SH-SY5Y (cell line): ENCODE data around the gene SERTAD3.

Experiments
- GATA2 ChIP-seq: IDR thresholded peaks from 2 replicates; pipeline ENCODE4 v1.6.1; 2011; ENCODE audit warnings: mild to moderate bottlenecking, low read depth, low read length
- GATA3 ChIP-seq: IDR thresholded peaks from 2 replicates; pipeline ENCODE4 v1.6.1; 2011; ENCODE audit warnings: low read depth, mild to moderate bottlenecking, low read length, moderate library complexity

The SERTAD3 gene, protein sequence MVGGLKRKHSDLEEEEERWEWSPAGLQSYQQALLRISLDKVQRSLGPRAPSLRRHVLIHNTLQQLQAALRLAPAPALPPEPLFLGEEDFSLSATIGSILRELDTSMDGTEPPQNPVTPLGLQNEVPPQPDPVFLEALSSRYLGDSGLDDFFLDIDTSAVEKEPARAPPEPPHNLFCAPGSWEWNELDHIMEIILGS

GRCh38 chr19:40444000-40444824 lies at the start of gene SERTAD3:
Gene SERTAD3 (minus strand): TSS chr19:40444335. CDS start chr19:40442080, 2,255 bp downstream.
- TF ChIP-seq GATA2: peak; percentile 71
- no peak for TF ChIP-seq GATA3

GRCh38 chr19:40493778-40494177 lies 49.6 kb upstream of the SERTAD3 start:
- TF ChIP-seq GATA2 (no peak), GATA3 (no peak)

GRCh38 chr19:40492274-40492673 lies 48.1 kb upstream of the SERTAD3 start:
- TF ChIP-seq GATA2 (no peak), GATA3 (no peak)

DNA sequence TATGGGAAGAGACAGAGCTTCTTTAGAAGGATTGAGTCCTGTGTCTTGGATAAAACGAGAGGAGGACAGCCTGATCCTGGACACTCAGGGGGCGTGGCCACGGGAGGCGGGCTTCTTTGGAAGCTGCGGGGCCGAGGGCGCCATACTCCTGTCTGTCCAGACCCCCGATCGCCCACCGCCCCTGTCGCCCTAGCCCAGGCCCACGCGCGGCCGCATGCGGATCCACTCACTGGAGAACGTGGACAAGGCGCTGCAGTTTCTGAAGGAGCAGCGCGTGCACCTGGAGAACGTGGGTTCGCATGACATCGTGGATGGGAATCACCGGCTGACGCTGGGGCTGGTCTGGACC lies 45.7 kb upstream of the SERTAD3 start:
- no peak for TF ChIP-seq GATA2
- TF ChIP-seq GATA3: no peak

DNA sequence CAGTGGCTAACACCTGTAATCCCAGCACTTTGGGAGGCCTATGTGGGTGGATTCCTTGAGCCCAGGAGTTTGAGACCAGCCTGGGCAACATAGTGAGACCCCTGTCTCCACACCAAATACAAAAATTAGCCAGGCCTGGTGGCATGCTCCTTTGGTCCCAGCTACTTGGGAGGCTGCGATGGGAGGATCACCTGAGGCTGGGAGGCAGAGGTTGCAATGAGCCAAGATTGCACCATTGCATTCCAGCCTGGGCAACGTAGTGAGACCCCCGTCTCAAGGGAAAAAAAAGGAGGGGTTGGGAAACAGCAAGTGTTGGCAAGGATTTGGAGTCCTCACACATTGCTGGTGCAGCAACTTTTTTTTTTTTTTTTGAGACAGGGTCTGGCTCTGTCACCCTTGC lies 41.9 kb upstream of the SERTAD3 start:
- TF ChIP-seq GATA2 (no peak), GATA3 (no peak)

DNA sequence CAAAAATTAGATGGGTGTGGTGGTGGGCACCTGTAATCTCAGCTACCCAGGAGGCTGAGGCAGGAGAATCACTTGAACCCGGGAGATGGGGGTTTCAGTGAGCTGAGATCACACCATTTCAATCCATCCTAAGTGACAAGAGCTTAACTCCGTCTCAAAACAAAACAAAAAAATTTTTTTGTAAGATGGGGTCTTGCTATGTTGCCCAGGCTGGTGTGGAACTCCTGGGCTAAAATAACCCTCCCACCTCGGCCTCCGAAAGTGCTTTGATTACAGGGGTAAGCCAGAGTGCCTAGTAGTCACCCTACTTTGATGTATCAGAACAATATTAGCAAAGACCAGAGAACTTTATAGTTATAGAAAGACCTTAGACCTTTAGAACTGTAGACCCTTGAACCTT lies 30.6 kb upstream of the SERTAD3 start:
- TF ChIP-seq GATA2 (no peak), GATA3 (no peak)

GRCh38 chr19:40472516-40472915 lies 28.4 kb upstream of the SERTAD3 start:
- TF ChIP-seq GATA2 (no peak), GATA3 (no peak)

DNA sequence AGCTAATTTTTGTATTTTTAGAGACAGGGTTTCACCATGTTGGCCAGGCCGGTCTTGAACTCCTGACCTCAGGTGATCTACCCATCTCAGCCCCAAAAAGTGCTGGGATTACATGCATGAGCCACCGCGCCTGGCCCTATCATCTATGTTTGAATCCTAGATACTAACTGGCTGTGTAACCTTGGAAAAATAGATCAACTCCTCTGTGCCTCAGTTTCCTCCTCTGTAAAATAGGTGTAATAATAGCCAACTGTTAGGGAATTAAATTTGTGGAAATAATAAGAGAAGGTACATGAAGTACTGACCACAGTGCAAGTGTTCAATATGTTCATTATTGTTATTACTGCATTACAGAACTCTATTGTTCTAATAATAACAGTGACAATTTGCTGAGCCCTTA lies 27.0 kb upstream of the SERTAD3 start:
- no peak for TF ChIP-seq GATA3
- no peak for TF ChIP-seq GATA2

GRCh38 chr19:40469011-40469410 lies 24.9 kb upstream of the SERTAD3 start:
- no peak for TF ChIP-seq GATA2
- TF ChIP-seq GATA3: no peak

- TF ChIP-seq GATA2 (no peak), GATA3 (no peak)
Measured at GRCh38 chr19:40466985-40467734, 23.0 kb upstream of the SERTAD3 start, which contains the start of gene SPTBN4. Gene SPTBN4 (plus strand): TSS chr19:40467001. CDS start chr19:40472622, 5,621 bp downstream.

GRCh38 chr19:40466219-40466984 lies 22.3 kb upstream of the SERTAD3 start:
- TF ChIP-seq GATA3 (no peak), GATA2 (no peak)

DNA sequence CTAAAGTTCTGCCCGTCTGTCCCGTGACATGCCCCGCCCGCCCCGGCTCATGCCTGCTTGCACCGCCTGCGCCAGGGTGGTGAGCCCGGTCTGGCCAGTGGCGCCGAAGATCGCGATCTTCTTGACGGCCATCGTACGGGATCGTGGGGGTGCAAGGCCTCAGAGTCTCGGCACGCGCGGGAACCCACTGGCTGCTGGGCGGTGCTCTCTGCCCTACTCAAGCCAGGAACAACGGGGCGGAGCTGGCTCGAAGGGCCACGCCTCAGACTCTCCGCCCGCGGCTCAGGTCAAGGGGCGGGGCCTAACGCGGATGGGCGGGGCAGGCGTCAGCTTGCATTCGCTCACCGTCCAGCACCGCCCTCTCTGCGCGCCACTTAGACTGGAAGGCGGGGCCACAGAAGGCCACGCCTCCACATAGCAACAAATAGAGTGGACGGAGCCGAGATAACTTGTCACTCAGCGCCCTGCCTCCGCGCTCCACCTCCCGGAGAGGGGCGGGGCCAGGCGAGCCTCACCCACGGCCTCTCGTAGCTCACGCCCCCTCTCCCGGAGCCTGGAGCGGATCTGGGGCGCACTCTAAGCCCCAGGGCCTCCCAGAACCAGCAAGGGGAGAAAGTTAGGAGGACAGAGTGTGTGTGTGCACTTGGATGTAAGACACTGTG lies 21.6 kb upstream of the SERTAD3 start, which contains the start of gene BLVRB:
TSS of gene BLVRB (minus strand) at position 189 of the 662 bp plus-strand sequence. CDS start at position 132, 57 bp downstream.
- TF ChIP-seq GATA2 (no peak), GATA3 (no peak)

- TF ChIP-seq GATA3 (no peak), GATA2 (no peak)
Measured at GRCh38 chr19:40465025-40465556, 21.0 kb upstream of the SERTAD3 start.
